ENCODE results near the gene IER5.
A peak's percentile ranks its signal among the peaks of the same experiment; 100 is the strongest.

IER5 gene

GRCh38 chr1:181135437-181135731 is 46.9 kb downstream of the IER5 start:
- Histone ChIP-seq H3K36me3 (ENCODE audit: control insufficient read depth in 2 of 2, insufficient read depth in 2 of 2, low read length in 2 of 2) (no peaks in the 10 kb centered on the region), H3K9ac (ENCODE audit: low read length in 2 of 2) (no peak overlapping the region), H3K4me3 (ENCODE audit: low read length in 2 of 2) (peak overlapping the region in 1 of 2 donors; percentile 15), H3K27ac (ENCODE audit: low read length) (no peak overlapping the region), H3K9me3 (ENCODE audit: control insufficient read depth in 2 of 2, low read length in 2 of 2) (no peaks in the 10 kb centered on the region), H3K27me3 (ENCODE audit: control insufficient read depth in 1 of 2, insufficient read depth in 2 of 2, low read length in 2 of 2) (no peaks in the 10 kb centered on the region), H3K4me1 (ENCODE audit: control insufficient read depth, insufficient read depth, low read length) (peaks cover 6% of the 10 kb centered on the region)

- no peaks in the 10 kb centered on the region for H3K27me3 ChIP-seq (ENCODE audit: control insufficient read depth in 1 of 2, insufficient read depth in 2 of 2, low read length in 2 of 2)
- H3K9ac ChIP-seq (ENCODE audit: low read length in 2 of 2): no peak overlapping the region
- no peaks in the 10 kb centered on the region for H3K9me3 ChIP-seq (ENCODE audit: control insufficient read depth in 2 of 2, low read length in 2 of 2)
- no peak overlapping the region for H3K27ac ChIP-seq (ENCODE audit: low read length)
- H3K4me1 ChIP-seq (ENCODE audit: control insufficient read depth, insufficient read depth, low read length): peaks cover 6% of the 10 kb centered on the region
- no peaks in the 10 kb centered on the region for H3K36me3 ChIP-seq (ENCODE audit: control insufficient read depth in 2 of 2, insufficient read depth in 2 of 2, low read length in 2 of 2)
- H3K4me3 ChIP-seq (ENCODE audit: low read length in 2 of 2): no peak overlapping the region
Measured at GRCh38 chr1:181135815-181136737, 47.6 kb downstream of the IER5 start.

- H3K36me3 ChIP-seq (ENCODE audit: control insufficient read depth in 2 of 2, insufficient read depth in 2 of 2, low read length in 2 of 2): no peaks in the 10 kb centered on the region
- H3K9me3 ChIP-seq (ENCODE audit: control insufficient read depth in 2 of 2, low read length in 2 of 2): no peaks in the 10 kb centered on the region
- peaks cover 8% of the 10 kb centered on the region for H3K4me1 ChIP-seq (ENCODE audit: control insufficient read depth, insufficient read depth, low read length)
- H3K27ac ChIP-seq (ENCODE audit: low read length): no peak overlapping the region
- no peaks in the 10 kb centered on the region for H3K27me3 ChIP-seq (ENCODE audit: control insufficient read depth in 1 of 2, insufficient read depth in 2 of 2, low read length in 2 of 2)
- H3K4me3 ChIP-seq (ENCODE audit: low read length in 2 of 2): no peak overlapping the region
- H3K9ac ChIP-seq (ENCODE audit: low read length in 2 of 2): no peak overlapping the region
Measured at GRCh38 chr1:181136738-181137122, 48.2 kb downstream of the IER5 start.

GRCh38 chr1:181137217-181137743 is 48.8 kb downstream of the IER5 start:
- H3K27ac ChIP-seq (ENCODE audit: low read length): no peak overlapping the region
- no peaks in the 10 kb centered on the region for H3K27me3 ChIP-seq (ENCODE audit: control insufficient read depth in 1 of 2, insufficient read depth in 2 of 2, low read length in 2 of 2)

GRCh38 chr1:181139631-181140061 is 51.1 kb downstream of the IER5 start:
- no peak overlapping the region for H3K27ac ChIP-seq (ENCODE audit: low read length)
- H3K27me3 ChIP-seq (ENCODE audit: control insufficient read depth in 1 of 2, insufficient read depth in 2 of 2, low read length in 2 of 2): no peaks in the 10 kb centered on the region
- no peak overlapping the region for H3K9ac ChIP-seq (ENCODE audit: low read length in 2 of 2)
- no peaks in the 10 kb centered on the region for H3K36me3 ChIP-seq (ENCODE audit: control insufficient read depth in 2 of 2, insufficient read depth in 2 of 2, low read length in 2 of 2)
- H3K4me3 ChIP-seq (ENCODE audit: low read length in 2 of 2): no peak overlapping the region
- H3K4me1 ChIP-seq (ENCODE audit: control insufficient read depth, insufficient read depth, low read length): peaks cover 15% of the 10 kb centered on the region
- no peaks in the 10 kb centered on the region for H3K9me3 ChIP-seq (ENCODE audit: control insufficient read depth in 2 of 2, low read length in 2 of 2)

More at GRCh38 chr1:181137217-181137743, 48.8 kb downstream of the IER5 start:
- Histone ChIP-seq H3K9me3 (ENCODE audit: control insufficient read depth in 2 of 2, low read length in 2 of 2) (no peaks in the 10 kb centered on the region), H3K4me3 (ENCODE audit: low read length in 2 of 2) (no peak overlapping the region), H3K36me3 (ENCODE audit: control insufficient read depth in 2 of 2, insufficient read depth in 2 of 2, low read length in 2 of 2) (no peaks in the 10 kb centered on the region), H3K9ac (ENCODE audit: low read length in 2 of 2) (no peak overlapping the region), H3K4me1 (ENCODE audit: control insufficient read depth, insufficient read depth, low read length) (peaks cover 14% of the 10 kb centered on the region)

- H3K4me1 ChIP-seq (ENCODE audit: control insufficient read depth, insufficient read depth, low read length): peaks cover 11% of the 10 kb centered on the region
- no peak overlapping the region for H3K9ac ChIP-seq (ENCODE audit: low read length in 2 of 2)
- H3K4me3 ChIP-seq (ENCODE audit: low read length in 2 of 2): no peak overlapping the region
- no peaks in the 10 kb centered on the region for H3K36me3 ChIP-seq (ENCODE audit: control insufficient read depth in 2 of 2, insufficient read depth in 2 of 2, low read length in 2 of 2)
- no peaks in the 10 kb centered on the region for H3K9me3 ChIP-seq (ENCODE audit: control insufficient read depth in 2 of 2, low read length in 2 of 2)
- H3K27me3 ChIP-seq (ENCODE audit: control insufficient read depth in 1 of 2, insufficient read depth in 2 of 2, low read length in 2 of 2): no peaks in the 10 kb centered on the region
- H3K27ac ChIP-seq (ENCODE audit: low read length): no peak overlapping the region
Measured at GRCh38 chr1:181140398-181140797, 51.9 kb downstream of the IER5 start.

GRCh38 chr1:181140891-181141290 is 52.4 kb downstream of the IER5 start:
- no peak overlapping the region for H3K27ac ChIP-seq (ENCODE audit: low read length)
- H3K9me3 ChIP-seq (ENCODE audit: control insufficient read depth in 2 of 2, low read length in 2 of 2): no peaks in the 10 kb centered on the region
- H3K9ac ChIP-seq (ENCODE audit: low read length in 2 of 2): peak overlapping the region in 1 of 2 donors; percentile 21

GRCh38 chr1:181141431-181141910 is 53.0 kb downstream of the IER5 start:
- no peak overlapping the region for H3K9ac ChIP-seq (ENCODE audit: low read length in 2 of 2)
- H3K9me3 ChIP-seq (ENCODE audit: control insufficient read depth in 2 of 2, low read length in 2 of 2): no peaks in the 10 kb centered on the region
- H3K36me3 ChIP-seq (ENCODE audit: control insufficient read depth in 2 of 2, insufficient read depth in 2 of 2, low read length in 2 of 2): no peaks in the 10 kb centered on the region
- peaks cover 14% of the 10 kb centered on the region for H3K4me1 ChIP-seq (ENCODE audit: control insufficient read depth, insufficient read depth, low read length)
- no peak overlapping the region for H3K4me3 ChIP-seq (ENCODE audit: low read length in 2 of 2)
- no peaks in the 10 kb centered on the region for H3K27me3 ChIP-seq (ENCODE audit: control insufficient read depth in 1 of 2, insufficient read depth in 2 of 2, low read length in 2 of 2)
- no peak overlapping the region for H3K27ac ChIP-seq (ENCODE audit: low read length)

More at GRCh38 chr1:181140891-181141290, 52.4 kb downstream of the IER5 start:
- Histone ChIP-seq H3K27me3 (ENCODE audit: control insufficient read depth in 1 of 2, insufficient read depth in 2 of 2, low read length in 2 of 2) (no peaks in the 10 kb centered on the region), H3K36me3 (ENCODE audit: control insufficient read depth in 2 of 2, insufficient read depth in 2 of 2, low read length in 2 of 2) (no peaks in the 10 kb centered on the region), H3K4me1 (ENCODE audit: control insufficient read depth, insufficient read depth, low read length) (peaks cover 13% of the 10 kb centered on the region), H3K4me3 (ENCODE audit: low read length in 2 of 2) (no peak overlapping the region)
